Cardiac muscle cell (in vitro differentiated cells and primary cell): ENCODE measurements around the gene NECAB2. TPM values are rescaled to one million over a fixed set of nuclear protein-coding genes. Genes with fewer than 3 reads are reported as not detected.

Source experiments
- DNase-seq, 2 donors: peaks; one replicate each; pipeline versions ENCODE4 v3.0.0 to v3.0.0-alpha.2; 2010 to 2017; ENCODE audit warnings: low read depth in 1 of 2, low spot score in 1 of 2
- H3K27ac ChIP-seq: fragments of 200-600 bp; sonication (generic); 2 replicates; pipeline ENCODE4 v1.5.1; 2016
- H3K27me3 ChIP-seq: fragments of 200-600 bp; sonication (generic); 2 replicates; pipeline ENCODE4 v1.6.0; 2016; ENCODE audit warnings: control low read depth
- H3K36me3 ChIP-seq: fragments of 200-600 bp; sonication (generic); 2 replicates; pipeline ENCODE4 v1.5.1; 2016; ENCODE audit warnings: control low read depth
- H3K4me1 ChIP-seq: fragments of 200-600 bp; sonication (generic); 2 replicates; pipeline ENCODE4 v1.8.1; 2017; ENCODE audit warnings: low read depth, mild to moderate bottlenecking, mixed run types
- H3K4me3 ChIP-seq: fragments of 200-600 bp; sonication (generic); 2 replicates; pipeline ENCODE4 v1.5.1; 2016; ENCODE audit warnings: mild to moderate bottlenecking
- H3K9me3 ChIP-seq: fragments of 200-600 bp; sonication (generic); 2 replicates; pipeline ENCODE4 v1.5.1; 2017; ENCODE audit warnings: low read depth, mild to moderate bottlenecking, control low read depth
- polyA plus RNA-seq: library from polyadenylated mRNA; unstranded; fragments of >200 nt; fragmentation: Nextera tagmentation; extraction: Ambion mirVana; gene quantifications from 2 replicates; pipeline ENCODE4 v1.2.1, GENCODE V29; 2016
- total RNA-seq: library from RNA; depleted of rRNA; stranded (reverse); fragments of >200 nt; gene quantifications from 2 replicates; pipeline ENCODE4 v1.2.3, GENCODE V29; 2016
- TF ChIP-seq, protein P1 (sequence below): IDR thresholded peaks from 2 replicates; pipeline ENCODE4 v1.5.1; 2012; ENCODE audit warnings: low read depth, mild to moderate bottlenecking, low read length

NECAB2 gene
- total and polyA plus RNA-seq, 2 experiments from 2014 or later, result 0.63 to 2.2 TPM

DNA sequence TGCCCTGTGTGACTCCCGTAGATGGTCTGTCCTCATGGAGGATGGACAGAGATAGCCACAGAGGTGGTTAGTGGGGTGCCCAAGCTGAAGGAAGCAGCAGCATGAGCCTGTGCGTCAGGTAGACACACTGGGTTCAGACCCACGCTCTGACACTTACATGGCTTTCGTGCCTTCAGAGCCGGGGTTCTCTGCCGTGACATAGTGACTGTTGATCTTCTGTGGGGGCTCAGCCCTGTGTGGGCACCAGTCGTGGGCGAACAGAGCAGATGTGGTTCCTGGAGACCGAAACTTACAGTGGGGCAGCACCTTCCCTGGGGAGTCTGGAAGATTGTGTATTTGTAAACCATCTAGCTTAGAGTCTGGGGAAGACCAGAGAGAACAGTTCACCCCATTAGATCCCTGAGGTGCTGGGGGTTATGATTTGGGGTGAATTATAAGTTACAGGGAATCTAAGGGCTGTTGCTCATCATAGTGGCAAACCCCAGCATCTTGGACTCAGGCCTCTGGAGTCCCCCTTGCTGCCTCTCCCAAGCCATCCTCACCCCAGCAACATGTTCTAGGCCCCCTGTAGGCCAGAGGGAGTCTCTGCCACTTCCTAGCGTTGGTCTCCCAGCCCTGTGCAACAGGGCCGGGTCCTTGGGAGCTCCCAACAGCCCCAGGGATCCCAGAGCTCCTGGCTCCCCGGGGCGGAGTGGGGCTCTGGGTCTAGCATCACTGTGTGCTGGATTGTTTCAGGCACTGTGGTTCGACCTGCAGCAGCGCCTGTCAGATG is 28.6 kb downstream of the NECAB2 start:
- Histone ChIP-seq H3K27me3 (no peaks in the 10 kb centered on the region), H3K27ac (no peak overlapping the region), H3K4me1 (peaks cover 5% of the 10 kb centered on the region), H3K9me3 (no peaks in the 10 kb centered on the region), H3K36me3 (no peaks in the 10 kb centered on the region), H3K4me3 (no peak overlapping the region)
- TF ChIP-seq, protein P1, sequence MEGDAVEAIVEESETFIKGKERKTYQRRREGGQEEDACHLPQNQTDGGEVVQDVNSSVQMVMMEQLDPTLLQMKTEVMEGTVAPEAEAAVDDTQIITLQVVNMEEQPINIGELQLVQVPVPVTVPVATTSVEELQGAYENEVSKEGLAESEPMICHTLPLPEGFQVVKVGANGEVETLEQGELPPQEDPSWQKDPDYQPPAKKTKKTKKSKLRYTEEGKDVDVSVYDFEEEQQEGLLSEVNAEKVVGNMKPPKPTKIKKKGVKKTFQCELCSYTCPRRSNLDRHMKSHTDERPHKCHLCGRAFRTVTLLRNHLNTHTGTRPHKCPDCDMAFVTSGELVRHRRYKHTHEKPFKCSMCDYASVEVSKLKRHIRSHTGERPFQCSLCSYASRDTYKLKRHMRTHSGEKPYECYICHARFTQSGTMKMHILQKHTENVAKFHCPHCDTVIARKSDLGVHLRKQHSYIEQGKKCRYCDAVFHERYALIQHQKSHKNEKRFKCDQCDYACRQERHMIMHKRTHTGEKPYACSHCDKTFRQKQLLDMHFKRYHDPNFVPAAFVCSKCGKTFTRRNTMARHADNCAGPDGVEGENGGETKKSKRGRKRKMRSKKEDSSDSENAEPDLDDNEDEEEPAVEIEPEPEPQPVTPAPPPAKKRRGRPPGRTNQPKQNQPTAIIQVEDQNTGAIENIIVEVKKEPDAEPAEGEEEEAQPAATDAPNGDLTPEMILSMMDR, result no peak
- DNase-seq, result no peak

DNA sequence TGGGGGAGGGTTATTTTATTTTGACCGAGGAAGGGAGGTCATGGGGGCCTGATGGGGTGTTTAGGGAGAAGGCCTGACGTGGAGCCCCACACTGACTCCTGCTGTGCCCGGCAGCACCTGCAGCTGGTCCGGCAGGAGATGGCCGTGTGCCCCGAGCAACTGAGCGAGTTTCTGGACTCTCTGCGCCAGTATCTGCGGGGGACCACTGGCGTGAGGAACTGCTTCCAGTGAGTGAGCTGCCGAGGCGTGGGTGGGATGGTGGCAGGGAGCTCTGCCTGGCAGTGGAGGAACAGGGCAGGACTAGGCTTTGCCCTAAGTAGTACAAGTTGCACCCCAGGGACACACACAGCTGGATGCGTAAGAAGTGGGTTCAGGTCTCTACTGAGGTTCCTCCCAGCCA is 30.0 kb downstream of the NECAB2 start:
- H3K4me1 ChIP-seq, result peaks cover 5% of the 10 kb centered on the region
- no peak overlapping the region for H3K4me3 ChIP-seq
- DNase-seq, result no peak
- no peak overlapping the region for H3K27ac ChIP-seq
- H3K27me3 ChIP-seq, result no peaks in the 10 kb centered on the region
- TF ChIP-seq, protein P1, result no peak
- H3K36me3 ChIP-seq, result no peaks in the 10 kb centered on the region
- H3K9me3 ChIP-seq, result no peaks in the 10 kb centered on the region

DNA sequence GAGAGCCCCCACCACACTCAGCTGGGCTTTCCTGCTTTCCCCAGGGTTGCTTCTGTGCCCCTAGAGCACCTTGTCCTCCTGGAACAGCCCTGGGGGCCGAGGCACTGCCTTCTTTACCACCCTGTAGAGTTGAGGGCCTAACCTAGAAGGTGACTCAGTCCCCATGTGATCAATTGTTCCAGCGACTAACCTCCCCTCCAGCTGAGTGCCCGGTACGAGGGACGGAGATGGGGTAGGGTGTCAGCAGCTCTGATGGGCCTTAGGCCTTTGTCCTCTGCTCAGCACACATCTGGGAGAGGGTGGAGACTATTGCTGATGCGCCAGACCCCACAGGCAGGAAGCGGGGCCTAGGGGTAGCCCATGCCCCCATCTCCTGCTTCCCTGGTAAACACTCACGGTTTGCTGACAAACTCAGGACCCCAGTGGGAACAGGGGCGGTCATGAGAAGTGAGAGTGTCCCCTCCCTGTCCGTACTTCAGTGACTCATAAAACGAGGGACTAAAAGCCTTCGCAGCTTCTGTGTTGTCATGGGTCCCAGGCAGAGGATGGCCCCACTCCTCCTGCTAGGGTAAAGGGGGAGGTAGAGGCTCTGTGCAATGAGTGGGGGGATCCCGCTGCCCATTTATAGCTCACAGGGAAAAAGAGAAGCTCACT is 33.1 kb downstream of the NECAB2 start:
- no peaks in the 10 kb centered on the region for H3K4me1 ChIP-seq
- H3K27me3 ChIP-seq, result no peaks in the 10 kb centered on the region
- no peaks in the 10 kb centered on the region for H3K9me3 ChIP-seq
- TF ChIP-seq, protein P1, result no peak
- H3K4me3 ChIP-seq, result no peak overlapping the region
- no peak overlapping the region for H3K27ac ChIP-seq
- no peak for DNase-seq
- no peaks in the 10 kb centered on the region for H3K36me3 ChIP-seq

DNA sequence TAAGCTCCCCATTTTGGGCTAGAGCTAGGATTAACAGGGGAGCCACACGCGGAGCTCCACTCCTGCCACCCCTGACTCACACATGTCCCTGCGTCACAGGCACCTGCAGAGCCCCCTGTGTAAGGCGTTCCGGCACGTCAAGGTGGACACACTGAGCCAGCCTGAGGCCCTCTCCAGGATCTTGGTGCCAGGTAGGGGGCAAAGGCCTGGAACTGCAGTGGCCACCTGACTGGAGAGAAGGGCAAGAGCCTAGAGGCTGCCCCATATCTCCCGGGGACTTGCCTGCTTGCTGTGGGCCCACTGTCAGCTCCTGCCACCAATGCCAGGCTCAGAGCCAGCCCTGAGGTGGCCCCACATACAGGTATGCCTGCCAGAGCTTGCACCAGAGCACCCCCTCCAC is 33.7 kb downstream of the NECAB2 start:
- TF ChIP-seq, protein P1, result no peak
- Histone ChIP-seq H3K27ac (no peak overlapping the region), H3K4me3 (no peak overlapping the region), H3K9me3 (no peaks in the 10 kb centered on the region), H3K36me3 (no peaks in the 10 kb centered on the region), H3K27me3 (no peaks in the 10 kb centered on the region), H3K4me1 (no peaks in the 10 kb centered on the region)
- no peak for DNase-seq

DNA sequence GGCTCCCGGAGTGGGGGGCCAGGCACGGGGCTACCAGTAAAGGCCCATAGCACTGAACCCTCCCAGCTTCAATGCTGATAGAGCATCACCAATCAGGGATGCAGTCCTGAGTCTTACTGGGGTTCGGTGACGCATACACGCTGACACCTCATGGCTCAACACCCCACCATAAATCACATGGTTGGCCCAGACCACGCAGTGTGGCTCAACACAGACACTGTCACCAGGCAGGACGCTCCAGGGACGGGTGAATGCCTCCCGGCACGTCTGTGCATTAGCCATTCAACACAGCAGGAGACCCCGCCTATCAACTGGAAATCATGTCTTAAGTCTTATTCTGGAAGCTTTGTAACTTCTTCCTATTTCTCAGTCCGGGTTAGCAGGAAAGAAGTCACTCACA is 35.0 kb downstream of the NECAB2 start:
- Histone ChIP-seq H3K36me3 (no peaks in the 10 kb centered on the region), H3K4me3 (no peak overlapping the region), H3K27ac (no peak overlapping the region), H3K4me1 (no peaks in the 10 kb centered on the region), H3K9me3 (no peaks in the 10 kb centered on the region), H3K27me3 (no peaks in the 10 kb centered on the region)
- no peak for DNase-seq
- TF ChIP-seq, protein P1, result no peak
